HL-60 (cell line): ENCODE measurements around the gene PSMB10.

Experiments
- POLR2AphosphoS5 ChIP-seq: IDR thresholded peaks from 2 replicates; pipeline ENCODE4 v1.6.1; 2012; ENCODE audit warnings: low read depth
- TF ChIP-seq, protein P1 (sequence below): IDR thresholded peaks from one replicate; pipeline ENCODE4 v1.5.1; 2011; ENCODE audit warnings: low read length, control low read depth, inconsistent platforms; ENCODE audit not compliant: insufficient read depth

DNA sequence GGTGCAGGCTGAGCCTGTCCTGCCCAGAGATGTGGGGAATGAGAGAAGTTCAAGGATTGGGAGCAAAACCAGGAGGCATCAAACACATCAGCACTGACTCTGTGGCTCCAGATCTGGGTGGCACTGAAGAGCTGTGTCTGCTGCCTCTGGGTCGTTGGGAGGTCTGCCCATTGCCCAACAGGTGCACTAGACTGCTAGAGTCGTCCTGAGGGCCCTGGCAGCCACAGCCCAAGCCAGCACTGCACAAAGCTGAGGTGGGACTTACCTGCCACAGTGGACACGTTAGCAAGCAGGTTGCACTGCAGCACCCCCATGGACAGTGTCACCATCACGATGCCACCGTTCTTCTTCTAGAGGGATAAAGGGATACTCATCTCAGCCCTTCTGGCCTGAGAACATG is 40.4 kb upstream of the PSMB10 start:
- TF ChIP-seq, protein P1, sequence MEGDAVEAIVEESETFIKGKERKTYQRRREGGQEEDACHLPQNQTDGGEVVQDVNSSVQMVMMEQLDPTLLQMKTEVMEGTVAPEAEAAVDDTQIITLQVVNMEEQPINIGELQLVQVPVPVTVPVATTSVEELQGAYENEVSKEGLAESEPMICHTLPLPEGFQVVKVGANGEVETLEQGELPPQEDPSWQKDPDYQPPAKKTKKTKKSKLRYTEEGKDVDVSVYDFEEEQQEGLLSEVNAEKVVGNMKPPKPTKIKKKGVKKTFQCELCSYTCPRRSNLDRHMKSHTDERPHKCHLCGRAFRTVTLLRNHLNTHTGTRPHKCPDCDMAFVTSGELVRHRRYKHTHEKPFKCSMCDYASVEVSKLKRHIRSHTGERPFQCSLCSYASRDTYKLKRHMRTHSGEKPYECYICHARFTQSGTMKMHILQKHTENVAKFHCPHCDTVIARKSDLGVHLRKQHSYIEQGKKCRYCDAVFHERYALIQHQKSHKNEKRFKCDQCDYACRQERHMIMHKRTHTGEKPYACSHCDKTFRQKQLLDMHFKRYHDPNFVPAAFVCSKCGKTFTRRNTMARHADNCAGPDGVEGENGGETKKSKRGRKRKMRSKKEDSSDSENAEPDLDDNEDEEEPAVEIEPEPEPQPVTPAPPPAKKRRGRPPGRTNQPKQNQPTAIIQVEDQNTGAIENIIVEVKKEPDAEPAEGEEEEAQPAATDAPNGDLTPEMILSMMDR: no peak
- no peak for TF ChIP-seq POLR2AphosphoS5
